T-helper 1 cell treated with Interleukin-12 subunit alpha and Interleukin-12 subunit beta and Interleukin-4 antibody, amounts not matched to agents 30 ng/mL and 1 ng/mL, for 36 hours (primary cell): Measurements from ENCODE around the gene GK2. TPM values are rescaled to one million over a fixed set of nuclear protein-coding genes. Genes with fewer than 3 reads are reported as not detected.

Experiments
- intact Hi-C: fragments of 100-400 bp; cut with micrococcal nuclease; formaldehyde crosslinking; loops from one replicate; pipeline ENCODE4 v1.15.1; 2024
- total RNA-seq: library from RNA; stranded (reverse); gene quantifications from 2 replicates; pipeline ENCODE4 v1.2.3, GENCODE V29; 2022

Gene GK2
- total RNA-seq, 1 donor from 2014 or later = not detected

DNA sequence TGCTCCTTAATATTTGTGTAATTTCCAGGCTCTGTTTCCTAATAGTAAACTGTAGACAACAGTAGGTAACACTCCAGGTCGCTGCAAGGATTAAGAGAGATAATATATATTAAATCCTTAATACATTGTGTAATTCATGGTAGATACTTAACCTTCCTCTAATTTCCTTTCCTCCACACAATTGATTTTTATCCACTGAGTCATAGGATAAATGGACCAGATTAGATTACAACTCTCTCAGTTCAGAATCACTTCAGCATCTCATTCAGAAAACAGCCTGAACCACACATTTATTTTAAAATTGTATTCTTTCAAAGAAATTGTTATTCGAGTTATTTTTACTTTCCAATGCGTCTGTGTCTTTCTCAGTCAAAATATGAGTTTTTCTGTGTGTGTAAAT, 17.1 kb downstream of the GK2 start:
- intact Hi-C loops = no loop called here

DNA sequence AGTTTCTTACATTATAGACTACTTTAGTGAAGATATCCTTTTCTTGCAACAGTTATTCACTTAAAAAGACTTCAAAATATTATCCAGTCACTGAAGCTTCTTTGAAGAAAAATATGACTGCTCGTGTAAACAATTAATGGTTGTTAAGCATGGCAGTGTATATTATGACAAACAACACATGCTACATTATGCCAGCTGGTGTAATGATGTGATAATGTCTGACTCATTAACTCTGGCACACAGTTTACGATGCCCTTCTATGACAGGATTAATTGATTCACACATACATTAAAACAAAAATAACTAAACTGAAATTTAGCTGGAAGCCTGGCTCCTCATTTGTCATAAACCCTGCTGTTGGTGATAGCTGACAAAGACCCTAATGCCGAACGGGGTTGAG, 22.4 kb downstream of the GK2 start:
- intact Hi-C loops = no loop called here

DNA sequence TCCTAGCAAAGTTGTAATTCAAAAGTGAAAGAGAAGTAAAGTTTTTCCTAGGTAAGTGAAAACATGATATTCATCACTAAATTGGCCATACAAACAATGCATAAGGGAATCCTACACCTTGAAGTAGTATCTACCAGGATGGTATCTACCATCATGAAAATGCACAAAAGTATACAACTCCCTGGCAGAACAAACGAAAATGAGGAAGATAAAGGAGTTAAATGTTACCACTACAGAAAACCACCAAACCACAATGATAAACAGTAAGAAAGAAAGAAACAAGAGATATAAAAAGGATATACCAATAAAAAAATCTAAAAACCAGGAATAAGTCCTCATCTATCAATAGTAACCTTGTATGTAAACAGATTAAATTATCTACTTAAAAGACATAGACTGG, 26.9 kb downstream of the GK2 start:
- intact Hi-C loops = no loop called here

- intact Hi-C loops = no loop called here
These were observed 38.0 kb downstream of the GK2 start for GRCh38 chr4:79370026-79370425.

- intact Hi-C loops = no loop called here
These were observed 40.9 kb downstream of the GK2 start for GRCh38 chr4:79367096-79367495.

DNA sequence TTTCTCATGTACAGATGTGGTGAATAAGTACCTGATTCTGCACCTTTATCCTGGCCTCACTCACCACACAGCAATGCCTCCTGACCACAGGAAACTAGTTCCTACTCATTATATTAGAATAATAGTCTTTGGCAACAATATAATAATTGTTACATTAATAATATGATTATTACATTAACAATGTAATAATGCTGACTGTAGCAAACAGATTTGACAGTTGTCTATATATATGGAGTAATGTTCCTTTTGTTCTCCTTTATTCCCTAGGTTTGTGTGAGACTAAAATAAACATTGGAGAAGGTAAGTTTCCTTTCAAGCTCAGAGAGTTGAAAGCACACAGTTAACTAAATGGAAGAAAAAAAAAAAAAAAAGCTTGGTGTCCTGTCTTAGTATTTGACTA, 41.6 kb downstream of the GK2 start:
- intact Hi-C loops = no loop called here

GRCh38 chr4:79364061-79364460, 44.0 kb downstream of the GK2 start:
- intact Hi-C loops = no loop called here

GRCh38 chr4:79362626-79363025, 45.4 kb downstream of the GK2 start:
- intact Hi-C loops = no loop called here

DNA sequence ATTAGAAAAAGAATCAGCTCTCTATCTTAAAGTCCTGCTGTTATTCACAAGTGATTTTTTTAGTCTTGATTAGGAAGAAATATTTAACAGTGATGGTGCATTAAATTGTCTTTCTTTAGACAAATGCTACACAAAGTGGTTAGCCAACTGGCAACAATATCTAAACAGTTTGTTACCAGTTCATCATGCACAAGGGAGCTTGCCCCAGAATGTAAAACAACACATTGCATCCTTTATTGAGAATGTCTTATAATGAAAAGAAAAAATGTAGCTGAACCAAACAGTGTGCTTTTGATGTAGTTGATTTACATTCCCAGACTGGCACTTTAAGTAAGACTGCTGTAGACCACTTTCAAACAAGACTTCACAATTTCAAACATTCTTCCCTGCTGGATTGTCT, 48.0 kb downstream of the GK2 start:
- intact Hi-C loops = no loop called here

- intact Hi-C loops = no loop called here
These were observed 49.6 kb downstream of the GK2 start for GRCh38 chr4:79358438-79358837.

DNA sequence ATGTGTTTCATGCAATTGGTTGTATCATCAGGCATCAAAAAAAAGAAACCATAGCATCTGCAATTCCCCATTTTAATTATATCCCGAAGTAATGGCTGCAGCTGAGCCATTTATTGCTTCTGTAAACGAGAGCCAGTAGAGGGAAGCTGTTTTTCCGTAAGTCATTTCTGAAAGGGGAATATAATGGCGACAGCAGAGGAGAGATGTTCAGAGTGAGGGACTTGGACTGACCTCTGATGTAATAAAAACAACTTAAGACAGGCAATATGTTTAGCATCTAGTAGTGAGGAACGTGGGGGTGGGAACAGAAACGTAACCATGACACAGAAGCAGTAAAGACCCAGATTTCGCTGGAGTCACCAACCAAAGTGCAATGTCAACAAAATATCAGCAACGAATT, 50.7 kb downstream of the GK2 start:
- intact Hi-C loops = no loop called here

Other genes with a start within 250 kb of the GK2 start
- gene NAA11, start 82.2 kb downstream of the GK2 start, total RNA-seq = not detected in 2 replicates